LNCAP (cell line): ENCODE data around the gene PRDM15.

Source experiments
- CTCF ChIP-seq: fragments of 450-650 bp; IDR thresholded peaks from 2 replicates; pipeline ENCODE4 v1.5.1; 2017; ENCODE audit warnings: mild to moderate bottlenecking

Gene PRDM15

GRCh38 chr21:41923631-41924367 is 44.7 kb upstream of the PRDM15 start:
- no peak for TF ChIP-seq CTCF

GRCh38 chr21:41923186-41923585 is 44.0 kb upstream of the PRDM15 start:
- no peak for TF ChIP-seq CTCF

GRCh38 chr21:41921021-41921420 is 41.9 kb upstream of the PRDM15 start:
- TF ChIP-seq CTCF = no peak

- TF ChIP-seq CTCF = no peak
Observed at GRCh38 chr21:41920476-41920875, 41.3 kb upstream of the PRDM15 start.

GRCh38 chr21:41919666-41920398 is 40.7 kb upstream of the PRDM15 start:
- TF ChIP-seq CTCF = no peak

GRCh38 chr21:41918561-41919358 is 39.6 kb upstream of the PRDM15 start:
- no peak for TF ChIP-seq CTCF

- TF ChIP-seq CTCF = no peak
Observed at GRCh38 chr21:41917531-41917930, 38.4 kb upstream of the PRDM15 start.
